HG03565 (cell line): ENCODE measurements around the gene HSF2BP.
"Not testable (repeated sequence)": the region's sequence is repeated elsewhere in the genome, so short reads cannot be mapped to it uniquely, and the experiment has no call there.

Experiments used
- ATAC-seq: cut with Tn5 transposase; IDR thresholded peaks from one replicate; pipeline ENCODE4 v1.9.1; 2021; ENCODE audit warnings: mild to moderate bottlenecking, moderate library complexity; ENCODE audit not compliant: unreplicated experiment

The HSF2BP gene

DNA sequence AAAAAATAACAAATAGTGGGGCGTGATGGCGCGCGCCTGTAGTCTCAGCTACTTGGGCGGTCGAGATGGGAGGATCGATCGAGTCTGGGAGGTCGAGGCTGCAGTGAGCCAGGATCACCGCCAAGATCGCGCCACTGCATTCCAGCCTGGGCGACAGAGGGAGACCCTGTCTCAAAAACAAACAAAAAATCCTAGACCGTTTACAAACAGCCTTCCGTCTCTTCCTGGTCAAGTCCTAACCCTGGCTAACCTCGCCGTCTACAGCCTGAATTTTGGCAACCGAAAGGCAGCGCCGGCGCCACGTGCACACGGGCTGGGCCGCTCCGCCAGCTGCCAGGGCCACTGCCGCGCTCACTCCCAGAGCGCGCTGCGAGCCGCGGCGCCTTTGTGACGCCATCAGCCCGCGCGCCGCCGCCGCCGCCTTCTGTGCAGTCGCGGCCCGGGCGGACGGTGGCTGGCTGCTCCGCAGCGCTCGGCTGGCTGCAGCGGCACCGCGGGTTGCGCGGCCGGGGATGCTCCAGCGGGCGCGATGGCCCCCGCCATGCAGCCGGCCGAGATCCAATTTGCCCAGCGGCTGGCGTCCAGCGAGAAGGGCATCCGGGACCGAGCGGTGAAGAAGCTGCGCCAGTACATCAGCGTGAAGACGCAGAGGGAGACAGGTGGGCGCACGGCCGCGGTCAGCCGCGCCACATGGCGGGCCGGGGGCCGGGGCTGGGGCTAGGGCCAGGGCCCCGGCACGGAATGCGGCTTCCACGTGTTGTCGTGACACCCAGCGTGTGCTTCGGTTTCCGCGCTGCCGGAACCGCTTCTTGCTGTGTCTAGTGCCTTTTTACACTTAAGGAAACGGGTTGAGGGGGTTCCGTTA is at the start of gene HSF2BP, which contains the start of gene RRP1B:
HSF2BP (minus strand) TSS at position 353 of the 865 bp plus-strand sequence. CDS start 1,392 bp downstream, outside the sequence.
RRP1B (plus strand) TSS at position 425 of the 865 bp plus-strand sequence; CDS start at position 530, 105 bp downstream.
- ATAC-seq = peak; percentile 66

DNA sequence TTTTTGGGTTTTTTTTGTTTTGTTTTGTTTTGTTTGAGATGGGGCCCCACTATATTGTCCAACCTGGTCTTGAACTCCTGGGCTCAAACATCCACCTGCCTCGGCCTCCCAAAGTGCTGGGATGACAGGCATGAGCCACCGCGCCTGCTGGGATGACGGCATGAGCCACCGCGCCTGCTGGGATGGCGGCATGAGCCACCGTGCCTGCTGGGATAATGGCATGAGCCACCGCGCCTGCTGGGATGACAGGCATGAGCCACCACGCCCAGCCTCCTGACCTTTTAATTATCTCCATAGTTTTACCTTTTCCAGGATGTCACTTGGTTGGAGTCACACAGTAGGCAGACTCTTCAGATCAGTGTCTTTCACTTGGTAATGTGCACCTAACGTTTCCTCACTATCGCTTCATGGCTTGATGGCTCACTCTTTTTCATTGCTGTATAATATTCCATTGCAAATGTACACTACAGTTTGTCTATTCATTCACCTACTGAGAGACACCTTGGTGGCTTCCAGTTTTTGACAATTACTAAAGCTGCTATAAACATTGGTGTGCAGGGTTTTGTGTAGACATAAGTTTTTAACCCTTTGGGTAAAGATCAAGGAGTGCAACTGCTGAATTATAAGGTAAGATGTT is 49.6 kb upstream of the HSF2BP start:
- no peak for ATAC-seq

DNA sequence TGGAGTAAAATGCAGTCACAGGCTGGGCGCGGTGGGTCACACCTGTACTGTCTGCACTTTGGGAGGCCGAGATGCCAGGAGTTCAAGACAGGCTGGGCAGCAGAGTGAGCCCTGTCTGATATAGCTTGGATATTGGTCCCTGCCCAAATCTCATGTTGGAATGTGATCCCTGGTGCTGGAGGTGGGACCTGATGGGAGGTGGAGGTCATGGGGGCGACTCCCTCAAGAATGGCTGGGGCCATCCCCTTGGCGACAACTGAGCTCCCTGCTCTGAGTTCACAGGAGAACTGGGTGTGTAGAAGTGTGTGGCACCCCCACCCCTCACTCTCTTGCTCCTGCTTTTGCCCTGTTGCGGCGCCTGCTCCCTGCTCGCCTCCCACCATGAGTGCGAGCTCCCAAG is 48.2 kb upstream of the HSF2BP start:
- ATAC-seq = no peak

DNA sequence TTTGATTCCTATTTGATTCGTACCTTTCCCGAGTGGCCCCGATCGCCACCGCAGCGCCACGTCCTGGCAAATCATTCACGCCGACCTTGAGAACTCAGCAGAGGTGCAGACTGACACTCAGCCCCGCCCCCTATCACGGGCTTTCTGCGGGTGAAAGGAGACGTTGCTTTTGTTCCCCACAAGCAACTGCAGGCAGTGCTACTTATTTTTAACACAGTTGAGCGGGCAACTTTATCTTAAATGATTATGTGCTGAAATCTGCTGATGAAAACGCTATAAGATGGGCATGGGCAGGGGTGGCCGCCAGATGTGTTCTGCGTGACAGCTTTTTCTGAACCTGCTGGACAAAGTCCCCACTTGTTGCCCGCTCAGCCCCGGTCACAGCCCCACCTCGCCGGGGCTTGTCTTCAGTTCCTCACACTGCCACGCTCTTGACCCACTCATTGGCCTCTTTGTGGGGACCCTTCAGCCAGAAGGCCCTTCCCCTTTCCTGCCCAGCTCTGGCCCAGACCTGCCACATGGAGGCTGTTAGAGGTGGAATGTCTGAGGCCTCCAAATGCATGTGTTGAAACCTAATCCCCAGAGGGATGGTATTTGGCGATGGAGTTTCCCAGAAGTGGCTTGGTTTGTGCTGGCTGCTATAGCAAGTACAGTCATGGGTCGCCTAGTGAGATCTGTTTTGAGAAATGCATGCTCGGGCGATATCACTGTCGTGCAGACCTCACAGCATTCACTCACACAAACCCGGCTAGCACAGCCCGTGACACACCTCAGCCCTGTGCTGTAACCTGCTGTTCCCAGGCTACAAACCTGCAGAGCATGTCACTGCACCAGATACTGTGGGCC is 44.0 kb upstream of the HSF2BP start:
- ATAC-seq = no peak

DNA sequence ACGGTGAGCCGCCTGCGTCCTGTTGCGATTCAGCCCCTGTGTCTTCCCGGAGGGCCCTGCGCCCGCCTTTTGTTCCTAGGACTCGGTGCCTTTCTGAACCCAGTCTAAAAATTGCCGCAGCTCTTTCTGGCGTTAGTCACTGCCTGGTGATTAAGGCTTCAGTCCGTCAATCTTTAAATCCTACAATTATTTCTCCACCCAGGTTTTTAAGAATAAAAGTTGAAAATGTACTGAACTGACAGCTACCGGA is 43.4 kb upstream of the HSF2BP start:
- no peak for ATAC-seq

DNA sequence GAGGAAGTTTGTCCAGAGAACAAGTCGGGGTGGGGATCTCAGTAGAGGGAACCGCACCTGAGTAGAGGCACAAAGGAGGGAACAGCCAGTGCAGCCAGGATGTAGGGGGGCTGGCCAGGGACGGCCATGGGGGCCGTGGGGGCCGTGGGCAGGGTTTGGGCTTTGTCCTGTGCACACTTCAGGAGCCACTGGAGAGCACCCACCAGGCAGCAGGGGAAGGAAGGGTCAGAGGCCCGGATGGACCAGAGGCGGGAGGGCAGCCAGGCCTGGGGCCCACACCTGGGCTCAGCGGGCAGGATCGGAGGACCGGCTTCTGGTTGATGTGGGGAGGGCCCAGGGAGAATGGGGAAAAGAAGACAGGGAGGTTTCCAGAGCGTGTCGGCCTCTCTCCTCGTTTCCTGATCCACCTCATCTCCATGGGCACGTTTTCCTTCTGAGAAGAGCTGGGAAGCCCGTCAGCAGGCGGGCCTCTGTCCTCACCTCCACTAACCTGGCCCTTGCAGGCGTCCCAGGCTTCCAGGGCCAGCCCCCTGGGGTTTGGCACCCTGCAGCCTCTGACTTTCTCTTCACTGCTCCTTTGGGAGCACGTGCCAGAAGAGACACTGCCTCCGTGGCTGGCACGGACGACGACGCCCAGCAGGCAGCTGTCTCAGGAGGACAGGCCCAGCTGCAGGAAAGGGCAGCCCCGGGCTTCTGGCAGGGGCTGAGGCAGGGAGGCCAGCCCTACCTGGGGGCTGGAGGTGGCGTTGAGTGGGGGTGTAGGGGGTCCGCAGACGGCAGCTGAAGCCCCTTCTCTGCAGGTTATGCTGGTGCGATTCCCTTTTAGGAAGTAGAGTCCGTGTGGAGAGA is 42.9 kb upstream of the HSF2BP start:
- ATAC-seq = no peak

DNA sequence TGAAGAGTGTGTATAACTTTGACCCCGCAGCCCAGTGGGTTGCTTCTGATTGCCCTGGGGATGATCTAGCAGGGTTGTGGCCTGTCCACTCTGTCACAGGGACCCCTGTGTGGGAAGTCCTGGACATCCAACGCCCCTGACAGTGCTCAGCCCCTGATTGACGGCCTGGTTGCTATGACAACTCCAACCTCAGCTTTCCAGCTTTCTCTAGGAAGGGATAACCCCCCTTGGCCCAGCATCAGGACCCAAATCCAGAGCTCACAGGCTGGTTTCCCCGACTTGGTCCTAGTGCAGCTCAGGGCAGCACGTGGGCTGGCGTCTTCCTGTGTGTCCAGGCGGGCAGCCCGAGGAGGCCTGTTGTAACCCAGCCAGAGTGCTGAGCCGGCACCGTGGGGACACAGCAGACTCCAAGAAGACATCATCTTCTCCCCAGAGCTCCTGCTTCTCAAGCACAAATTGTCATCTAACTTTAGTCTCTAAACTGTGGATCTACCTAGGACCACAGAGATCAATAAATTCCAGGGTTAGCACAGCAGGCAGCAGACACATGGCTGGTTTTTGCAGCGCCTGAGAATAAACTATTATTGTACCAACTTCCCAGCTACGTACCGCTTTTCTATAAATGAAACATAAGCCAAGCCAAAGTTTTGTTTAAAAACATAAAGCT is 40.8 kb upstream of the HSF2BP start:
- ATAC-seq = no peak

DNA sequence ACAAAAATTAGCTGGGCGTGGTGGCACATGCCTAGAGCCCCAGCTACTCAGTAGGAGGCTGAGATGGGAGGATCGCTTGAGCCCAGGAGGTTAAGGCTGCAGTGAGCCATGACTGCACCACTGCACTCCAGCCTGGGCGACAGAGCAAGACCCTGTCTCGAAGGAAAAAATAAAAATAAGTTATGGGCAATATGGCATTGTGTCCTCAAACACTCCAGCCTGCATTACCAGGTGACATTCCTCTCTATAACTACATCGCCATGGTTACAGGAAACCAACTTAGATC is 40.1 kb upstream of the HSF2BP start:
- not testable (repeated sequence) for ATAC-seq

DNA sequence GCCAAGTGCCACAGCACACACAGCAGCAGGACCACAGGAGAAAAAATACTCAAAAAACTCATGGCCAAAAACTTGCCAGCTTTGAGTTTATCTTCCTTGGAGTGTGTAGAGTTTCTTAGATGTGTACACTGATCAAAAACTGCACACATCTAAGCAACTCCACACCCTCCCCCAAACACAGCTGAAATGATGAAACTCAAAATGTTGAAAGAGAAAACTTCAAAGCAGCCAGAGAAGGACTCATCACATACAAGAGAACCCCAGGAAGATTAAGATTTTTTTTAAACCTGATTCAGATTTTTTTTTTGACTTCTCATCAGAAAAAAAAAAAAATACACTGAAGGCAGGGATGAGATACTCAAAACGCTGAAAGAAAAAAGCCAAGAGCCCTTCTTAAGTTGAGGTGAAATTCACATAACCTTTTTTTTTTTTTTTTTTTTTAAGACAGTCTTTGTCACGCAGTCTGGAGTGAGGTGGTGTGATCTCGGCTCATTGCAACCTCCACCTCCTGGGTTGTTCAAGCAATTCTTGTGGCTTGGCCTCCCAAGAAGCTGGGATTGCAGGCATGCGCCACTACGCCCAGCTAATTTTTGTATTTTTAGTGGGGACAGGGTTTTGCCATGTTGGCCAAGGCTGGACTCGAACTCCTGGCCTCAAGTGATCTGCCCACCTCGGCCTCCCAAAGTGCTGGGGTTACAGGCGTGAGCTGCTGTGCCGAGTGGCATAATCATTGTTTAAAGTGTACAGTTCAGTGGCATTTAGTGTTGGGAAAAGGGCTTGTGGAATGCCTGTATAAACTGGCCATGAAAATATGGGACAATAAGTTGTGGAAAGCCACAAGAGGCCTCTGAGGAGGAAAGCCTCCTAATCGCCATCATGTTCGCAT is 38.7 kb upstream of the HSF2BP start:
- no peak for ATAC-seq

DNA sequence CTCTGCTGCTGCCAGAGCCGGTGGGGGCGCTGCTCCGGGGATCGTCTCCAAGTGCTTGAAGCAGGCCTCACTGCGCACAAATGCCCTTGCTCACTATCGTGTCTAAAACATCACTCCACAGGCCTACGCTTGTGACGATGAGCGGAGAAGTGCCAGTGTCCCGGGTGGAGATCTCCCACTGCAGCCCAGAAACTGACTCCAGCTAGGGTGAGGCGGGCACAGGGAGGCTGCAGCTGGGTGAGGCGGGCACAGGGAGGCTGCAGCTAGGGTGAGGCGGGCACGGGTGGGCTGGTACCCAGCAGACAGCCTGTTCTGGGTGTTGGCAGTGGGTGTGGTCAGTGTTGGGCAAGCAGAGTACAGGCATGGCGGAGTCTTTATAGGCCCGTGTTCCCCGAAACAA is 36.9 kb upstream of the HSF2BP start:
- no peak for ATAC-seq

DNA sequence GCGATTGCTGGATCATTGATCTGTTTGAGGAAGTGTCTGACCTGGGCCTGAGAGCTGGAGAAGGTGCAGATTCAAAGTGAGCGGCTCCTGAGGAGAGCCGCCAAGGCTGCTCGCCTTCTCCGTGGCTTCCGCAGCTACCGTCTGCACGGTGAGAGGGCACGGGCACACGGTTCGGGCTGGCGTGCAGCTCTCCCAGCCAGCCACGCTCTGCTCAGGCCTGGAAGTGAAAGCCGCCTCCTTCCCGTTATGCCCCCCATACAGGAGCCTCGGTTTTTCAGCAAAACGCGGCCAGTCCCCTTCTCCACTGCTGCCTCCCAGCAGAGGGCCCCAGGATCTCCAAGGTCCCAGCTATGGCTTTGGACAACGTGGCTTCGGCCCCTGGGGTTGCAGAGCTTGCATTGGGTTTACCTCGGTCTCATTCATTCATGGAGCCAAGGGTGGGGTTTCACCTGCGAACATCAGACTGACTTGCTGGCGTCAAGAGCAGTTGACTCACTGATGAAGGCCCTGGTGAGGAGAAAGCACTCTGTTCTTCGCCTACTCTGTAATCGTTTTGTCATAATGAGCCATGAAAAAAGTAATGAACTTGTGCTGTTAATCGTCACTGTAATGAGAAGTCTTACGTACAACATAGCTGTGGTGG is 35.3 kb upstream of the HSF2BP start:
- ATAC-seq = no peak

DNA sequence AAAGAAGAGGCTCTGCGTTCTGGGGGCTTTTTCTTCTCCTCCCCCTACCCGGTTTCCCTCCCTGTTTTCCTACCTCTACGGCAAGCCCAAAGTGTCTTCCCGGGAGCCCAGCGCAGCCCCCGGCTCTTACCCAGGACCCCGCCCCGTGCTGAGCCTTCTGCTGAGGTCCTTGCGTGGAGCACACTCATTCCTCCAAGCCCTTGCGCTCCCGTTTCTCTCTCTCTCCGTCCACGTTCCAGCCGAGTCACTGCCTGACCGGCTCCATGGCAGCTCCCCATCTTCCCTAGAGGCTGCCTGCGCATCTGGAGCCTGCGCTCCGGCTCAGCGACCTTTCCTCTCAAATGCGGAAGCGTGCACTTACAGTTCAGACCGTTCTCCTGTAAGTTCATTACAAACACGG is 34.7 kb upstream of the HSF2BP start:
- no peak for ATAC-seq

DNA sequence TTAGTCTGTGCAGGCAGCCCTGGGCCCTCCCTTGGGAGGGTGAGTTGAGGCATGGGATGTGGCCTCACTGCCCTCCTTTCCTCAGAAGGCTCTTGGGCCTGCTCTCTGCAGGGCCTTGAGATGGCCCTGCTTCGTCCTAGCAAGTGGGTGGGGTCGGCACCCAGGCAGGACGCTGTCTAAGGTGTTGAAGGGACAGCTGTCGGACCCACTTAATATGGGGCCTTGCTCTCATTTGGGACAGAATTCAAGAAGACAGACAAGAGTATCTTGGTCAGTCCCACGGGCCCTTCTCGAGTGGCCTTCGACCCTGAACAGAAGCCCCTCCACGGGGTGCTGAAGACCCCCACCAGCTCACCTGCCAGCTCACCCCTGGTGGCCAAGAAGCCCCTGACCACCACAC is 33.7 kb upstream of the HSF2BP start:
- ATAC-seq = no peak

DNA sequence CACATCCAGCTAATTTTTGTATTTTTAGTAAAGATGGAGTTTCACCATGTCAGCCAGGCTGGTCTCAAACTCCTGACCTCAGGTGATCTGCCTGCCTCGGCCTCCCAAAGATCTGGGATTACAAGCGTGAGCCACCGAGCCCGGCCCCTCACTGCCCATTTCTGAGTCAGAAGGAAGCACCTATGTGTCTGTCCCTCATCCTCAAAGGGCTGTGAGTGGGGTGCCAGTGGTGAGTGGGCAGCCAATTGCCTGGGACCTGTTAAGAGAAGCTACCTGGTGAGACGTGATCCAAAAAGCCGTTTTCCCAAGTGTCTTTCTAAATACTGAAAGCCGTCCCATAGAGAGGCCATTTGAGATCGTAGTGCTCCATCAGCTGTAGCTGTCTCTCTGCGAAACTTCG is 32.5 kb upstream of the HSF2BP start:
- no peak for ATAC-seq

DNA sequence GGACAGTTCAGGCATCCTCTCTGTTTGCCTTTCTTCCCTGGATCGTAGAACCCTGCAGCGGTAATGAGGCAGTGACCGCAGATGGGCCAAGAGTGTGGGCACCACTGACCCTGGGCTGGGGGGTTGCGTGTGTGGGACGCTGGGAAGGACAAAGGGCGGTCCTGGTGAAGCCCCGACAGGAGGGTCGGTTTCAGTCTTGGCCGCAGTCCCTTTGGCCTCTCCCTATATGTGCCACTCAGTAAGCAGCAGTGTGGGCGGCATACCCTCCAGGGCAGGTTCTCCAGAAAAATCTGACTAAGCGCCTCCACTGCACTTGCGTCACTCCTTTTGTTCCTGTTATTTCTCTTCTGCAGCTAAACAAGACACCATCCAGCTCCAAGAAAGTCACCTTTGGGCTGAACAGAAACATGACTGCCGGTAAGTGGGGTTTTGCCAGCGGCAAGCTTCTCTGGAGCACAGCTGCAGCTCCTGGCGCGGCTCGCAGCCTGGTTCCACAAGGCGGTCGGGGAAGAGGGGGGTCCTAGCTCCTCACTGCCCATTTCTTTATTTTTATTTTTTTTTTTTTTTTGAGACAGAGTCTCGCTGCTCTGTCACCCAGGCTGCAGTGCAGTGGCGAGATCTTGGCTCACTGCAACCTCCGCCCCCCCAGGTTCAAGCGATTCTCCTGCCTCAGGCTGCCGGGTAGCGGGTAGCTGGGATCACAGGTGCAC is 32.0 kb upstream of the HSF2BP start:
- no peak for ATAC-seq

DNA sequence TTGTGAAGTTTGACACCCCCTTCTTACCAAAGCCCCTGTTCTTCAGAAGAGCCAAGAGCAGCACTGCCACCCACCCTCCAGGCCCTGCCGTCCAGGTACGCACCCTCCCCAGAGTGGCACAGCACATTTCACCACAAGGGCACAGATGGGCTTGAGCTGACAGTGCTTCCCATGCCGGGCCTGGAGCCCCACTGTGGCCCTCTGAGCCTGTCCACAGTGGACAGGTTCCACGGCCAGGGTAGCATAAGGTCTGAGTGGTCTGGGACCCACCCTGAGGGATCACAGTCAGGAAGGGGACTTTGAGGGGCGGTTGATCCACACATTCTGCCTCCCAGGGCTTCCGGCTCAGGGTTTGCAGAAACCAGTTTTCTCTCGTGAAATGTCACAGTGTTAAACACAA is 31.1 kb upstream of the HSF2BP start:
- no peak for ATAC-seq

DNA sequence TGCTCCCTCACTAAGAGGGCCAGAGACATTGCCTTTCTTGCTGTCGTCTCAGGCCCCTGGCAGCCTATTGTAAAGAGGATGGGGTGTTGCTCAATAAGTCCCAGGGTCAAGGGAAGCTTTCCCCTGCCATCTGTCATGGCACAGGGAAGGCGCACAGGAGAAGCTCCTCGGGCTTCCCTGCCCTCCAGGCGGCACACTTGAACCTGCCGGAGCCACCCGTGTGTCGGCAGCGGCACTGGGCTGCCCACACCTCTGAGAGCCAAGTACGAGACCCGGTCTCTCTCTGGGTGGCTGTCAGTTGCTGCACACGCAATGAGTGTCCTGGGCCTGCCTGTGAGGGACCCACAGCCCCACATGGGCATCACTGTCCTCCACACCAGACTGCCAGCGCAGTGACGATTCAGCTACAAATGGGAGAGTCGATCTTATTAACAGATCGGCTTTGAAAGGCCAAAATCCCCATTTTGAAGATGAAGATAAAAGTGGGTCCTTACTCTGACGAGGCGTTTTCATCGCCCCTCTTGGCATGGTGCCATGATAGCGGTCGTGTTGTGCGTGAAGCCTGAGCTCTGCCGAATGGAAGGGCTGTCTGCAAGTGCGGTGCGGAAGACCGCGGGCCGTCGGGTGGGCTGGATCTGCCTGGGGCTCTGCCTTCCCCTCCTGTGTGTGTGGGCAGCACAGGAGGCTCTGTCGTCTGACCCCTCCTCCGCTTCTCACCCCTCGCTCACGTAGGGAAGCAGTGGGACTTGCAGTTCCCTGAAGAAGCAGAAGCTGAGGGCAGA is 30.5 kb upstream of the HSF2BP start:
- no peak for ATAC-seq

DNA sequence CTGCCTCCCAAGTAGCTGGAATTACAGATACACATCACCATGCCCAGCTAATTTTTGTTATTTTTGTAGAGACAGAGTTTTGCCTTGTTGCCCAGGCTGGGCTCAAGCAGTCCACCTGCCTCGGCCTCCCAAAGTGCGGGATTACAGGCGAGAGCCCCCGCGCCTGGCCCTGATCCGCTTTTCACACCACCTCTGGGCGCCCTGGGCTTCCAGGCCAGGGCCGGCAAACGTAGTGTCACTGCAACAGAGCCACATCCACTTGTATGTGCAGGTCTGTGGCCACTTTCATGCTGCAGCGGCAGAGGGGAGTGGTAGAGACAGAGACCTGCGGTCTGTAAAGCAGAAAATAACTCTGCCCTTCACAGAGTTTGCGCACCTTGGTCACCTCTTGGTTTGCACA is 29.6 kb upstream of the HSF2BP start:
- no peak for ATAC-seq
